Endothelial cell of umbilical vein (primary cell): ENCODE measurements around the gene RHAG.

Experiments used
- EZH2 ChIP-seq: IDR thresholded peaks from 2 replicates; pipeline ENCODE4 v1.6.1; 2012; ENCODE audit warnings: borderline replicate concordance, low read depth, mild to moderate bottlenecking, moderate library complexity, low read length, inconsistent platforms; ENCODE audit not compliant: severe bottlenecking
- FOS ChIP-seq: IDR thresholded peaks from 2 replicates; pipeline ENCODE4 v1.6.1; 2011; ENCODE audit warnings: mild to moderate bottlenecking, low read length, moderate library complexity, borderline replicate concordance; ENCODE audit not compliant: insufficient read depth
- GATA2 ChIP-seq: IDR thresholded peaks from 2 replicates; pipeline ENCODE4 v1.7.0; 2011; ENCODE audit warnings: low read depth, mild to moderate bottlenecking, moderate library complexity, mixed read lengths, low read length; ENCODE audit not compliant: insufficient read length, insufficient read depth
- JUN ChIP-seq: IDR thresholded peaks from 2 replicates; pipeline ENCODE4 v1.6.1; 2011; ENCODE audit warnings: borderline replicate concordance, low read depth; ENCODE audit not compliant: insufficient read length, insufficient read depth
- MYC ChIP-seq: IDR thresholded peaks from one replicate; pipeline ENCODE4 v1.6.1; 2011; ENCODE audit warnings: mild to moderate bottlenecking, low read depth, low read length
- POLR2A ChIP-seq: IDR thresholded peaks from 2 replicates; pipeline ENCODE4 v1.6.1; 2012; ENCODE audit warnings: low read depth, mild to moderate bottlenecking, control low read depth, low read length
- POLR2AphosphoS5 ChIP-seq: IDR thresholded peaks from 2 replicates; pipeline ENCODE4 v1.6.1; 2012; ENCODE audit warnings: low read depth, mild to moderate bottlenecking, control low read depth, low read length, moderate library complexity; ENCODE audit not compliant: insufficient read depth
- TF ChIP-seq, protein P1 (sequence below), 2 donors: IDR thresholded peaks; 1 replicate in 1 of 2; 2 replicates in 1 of 2; pipeline ENCODE4 v1.5.1; 2011; ENCODE audit warnings: low read length in 2 of 2, mild to moderate bottlenecking in 2 of 2, moderate library complexity in 2 of 2, control low read depth in 1 of 2, inconsistent platforms in 1 of 2, low read depth in 1 of 2; ENCODE audit not compliant: insufficient read depth in 1 of 2; ENCODE audit errors: extremely low read depth in 1 of 2
- TF ChIP-seq, protein P2 (sequence below): IDR thresholded peaks from 2 replicates; pipeline ENCODE4 v1.6.1; 2011; ENCODE audit not compliant: insufficient read depth, insufficient read length

DNA sequence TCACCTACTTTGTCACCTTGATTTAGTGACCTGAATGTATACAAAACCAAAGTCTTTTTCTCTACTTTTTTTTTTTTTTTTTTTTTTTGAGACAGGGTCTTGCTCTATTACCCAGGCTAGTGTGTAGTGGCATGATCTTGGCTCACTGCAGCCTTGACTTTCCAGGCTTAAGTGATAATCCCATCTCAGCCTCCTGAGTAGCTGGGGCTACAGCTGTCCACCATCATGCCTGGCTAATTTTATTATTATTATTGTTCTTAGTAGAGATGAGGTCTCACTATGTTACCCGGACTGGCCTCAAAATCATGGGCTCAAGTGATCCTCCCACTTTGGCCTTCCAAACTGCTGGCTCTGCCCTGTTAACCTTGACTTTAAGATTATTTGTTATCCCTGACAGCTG lies 39.2 kb upstream of the RHAG start:
- TF ChIP-seq, protein P1, sequence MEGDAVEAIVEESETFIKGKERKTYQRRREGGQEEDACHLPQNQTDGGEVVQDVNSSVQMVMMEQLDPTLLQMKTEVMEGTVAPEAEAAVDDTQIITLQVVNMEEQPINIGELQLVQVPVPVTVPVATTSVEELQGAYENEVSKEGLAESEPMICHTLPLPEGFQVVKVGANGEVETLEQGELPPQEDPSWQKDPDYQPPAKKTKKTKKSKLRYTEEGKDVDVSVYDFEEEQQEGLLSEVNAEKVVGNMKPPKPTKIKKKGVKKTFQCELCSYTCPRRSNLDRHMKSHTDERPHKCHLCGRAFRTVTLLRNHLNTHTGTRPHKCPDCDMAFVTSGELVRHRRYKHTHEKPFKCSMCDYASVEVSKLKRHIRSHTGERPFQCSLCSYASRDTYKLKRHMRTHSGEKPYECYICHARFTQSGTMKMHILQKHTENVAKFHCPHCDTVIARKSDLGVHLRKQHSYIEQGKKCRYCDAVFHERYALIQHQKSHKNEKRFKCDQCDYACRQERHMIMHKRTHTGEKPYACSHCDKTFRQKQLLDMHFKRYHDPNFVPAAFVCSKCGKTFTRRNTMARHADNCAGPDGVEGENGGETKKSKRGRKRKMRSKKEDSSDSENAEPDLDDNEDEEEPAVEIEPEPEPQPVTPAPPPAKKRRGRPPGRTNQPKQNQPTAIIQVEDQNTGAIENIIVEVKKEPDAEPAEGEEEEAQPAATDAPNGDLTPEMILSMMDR (IDR thresholded peaks at IDR 0.05; ENCODE audit: extremely low read depth in 1 of 2, insufficient read depth in 1 of 2, low read depth in 1 of 2, low read length in 2 of 2), result no peak
- TF ChIP-seq JUN (no peak), EZH2 (no peak), POLR2A (no peak), POLR2AphosphoS5 (no peak), FOS (no peak), GATA2 (no peak), MYC (no peak)
- TF ChIP-seq, protein P2, sequence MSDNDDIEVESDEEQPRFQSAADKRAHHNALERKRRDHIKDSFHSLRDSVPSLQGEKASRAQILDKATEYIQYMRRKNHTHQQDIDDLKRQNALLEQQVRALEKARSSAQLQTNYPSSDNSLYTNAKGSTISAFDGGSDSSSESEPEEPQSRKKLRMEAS, result no peak
